Hematopoietic multipotent progenitor cell treated with erythropoietin and hydrocortisone succinate and interleukin-3 and kit ligand, for 8 days (in vitro differentiated cells): ENCODE results near the gene BNIPL.

Experiments
- DNase-seq: peaks from one replicate; pipeline ENCODE4 v3.0.0-alpha.2; 2015

The BNIPL gene

DNA sequence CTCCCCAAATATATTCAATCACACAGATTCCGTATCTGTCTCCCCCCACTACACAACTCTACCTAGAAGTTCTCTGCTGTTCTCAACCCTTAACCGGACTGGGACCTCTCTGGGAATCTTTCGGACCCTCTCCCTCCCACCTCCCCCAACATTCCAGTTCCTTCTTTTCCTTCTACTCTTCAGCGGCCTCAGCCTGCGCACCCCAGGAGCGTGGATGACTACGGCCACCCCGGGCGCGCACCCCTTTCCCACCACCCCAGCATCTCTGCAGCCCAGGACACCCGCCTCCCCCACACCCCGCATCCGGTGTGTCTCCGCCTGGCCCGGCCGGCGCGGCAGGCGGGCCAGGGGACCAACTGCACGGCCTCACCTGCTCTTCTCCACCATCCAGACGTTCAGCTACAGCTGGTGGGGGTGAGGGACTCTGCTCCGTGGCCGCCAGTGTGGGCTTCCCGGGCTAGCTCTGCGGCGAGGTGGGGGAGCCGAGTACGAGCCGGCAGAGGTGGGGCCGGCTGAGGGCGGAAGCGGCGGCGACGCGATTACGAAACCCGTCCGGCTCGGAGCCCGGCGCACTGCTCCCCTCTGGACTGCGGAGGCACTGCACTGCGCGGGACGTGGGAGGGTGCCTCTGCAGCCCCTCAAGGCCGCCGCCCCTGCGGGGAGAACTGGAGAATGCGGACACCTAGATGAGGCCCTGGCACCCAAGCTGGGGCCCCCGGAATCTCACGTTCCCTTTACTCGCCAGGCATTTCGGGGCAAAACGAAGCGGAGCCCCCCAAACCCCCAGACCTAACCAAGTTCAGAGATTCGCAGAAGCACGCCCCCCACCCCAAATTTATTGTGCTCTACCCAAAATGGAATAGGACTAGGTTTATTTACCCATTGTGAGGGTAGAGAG is 23.0 kb downstream of the BNIPL start, which contains the start of gene CDC42SE1:
Gene CDC42SE1 (minus strand): TSS at position 514 of the 898 bp plus-strand sequence. CDS start 3,892 bp downstream, outside the sequence.
- peak; percentile 85 for DNase-seq

GRCh38 chr1:151060007-151060656 is 23.7 kb downstream of the BNIPL start, which contains the start of gene MLLT11:
TSS of gene MLLT11 (plus strand) at chr1:151060397. CDS start at chr1:151067225, 6,828 bp downstream.
- peak; percentile 59 for DNase-seq

DNA sequence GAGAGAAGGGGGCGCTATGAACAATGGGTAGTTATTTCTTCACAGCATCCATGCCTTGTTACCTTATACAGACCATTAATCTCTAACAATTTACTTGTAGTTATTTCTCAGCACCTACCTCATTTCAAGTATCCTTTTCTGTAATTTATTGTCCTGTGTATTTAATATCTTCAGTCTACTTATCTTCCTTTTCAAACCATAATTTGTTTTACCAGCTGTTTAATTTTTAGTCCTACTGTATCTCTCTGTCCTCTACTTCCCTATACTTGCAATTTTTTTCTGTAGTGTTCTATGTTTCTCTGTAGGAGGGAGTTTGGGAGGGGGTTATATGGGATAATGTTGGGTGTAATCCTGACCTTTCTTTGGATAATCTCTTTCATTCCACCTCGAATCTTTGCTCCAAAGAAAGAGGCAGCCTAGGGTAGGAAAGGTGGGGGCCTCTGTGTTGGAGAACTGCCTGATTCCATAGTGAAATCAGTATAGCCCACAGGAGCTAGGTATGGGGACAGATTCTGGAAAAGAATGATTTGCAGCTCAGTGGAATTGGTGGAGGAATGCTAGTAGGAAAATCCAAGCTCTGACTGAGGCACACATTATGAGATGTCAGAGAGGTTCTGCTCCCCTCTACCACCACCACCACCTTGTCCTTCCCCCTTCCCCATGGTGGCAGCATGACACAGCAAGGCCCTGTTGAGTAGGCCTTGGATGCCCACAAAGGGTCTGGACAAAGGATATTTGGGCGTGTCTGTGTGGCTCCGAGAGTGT is 24.5 kb downstream of the BNIPL start:
- no peak for DNase-seq

DNA sequence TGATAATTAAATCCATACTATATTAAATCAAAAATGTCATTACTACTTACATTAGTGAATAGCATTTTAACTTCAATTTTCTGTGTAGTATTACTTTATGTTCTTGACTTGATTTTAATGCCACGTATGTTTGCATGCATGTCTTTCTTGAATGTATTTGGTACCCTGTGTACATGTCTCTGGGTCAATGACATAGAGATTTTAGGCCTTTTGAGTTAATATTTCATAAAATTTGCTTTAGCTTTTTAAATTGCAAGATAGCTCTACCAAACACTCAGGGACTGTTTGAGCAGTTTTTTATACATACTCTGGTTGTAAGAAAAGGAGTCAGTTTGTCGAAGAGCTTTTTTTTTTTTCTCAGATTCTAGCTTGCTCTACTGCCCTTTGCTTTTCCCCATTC is 25.3 kb downstream of the BNIPL start:
- no peak for DNase-seq

DNA sequence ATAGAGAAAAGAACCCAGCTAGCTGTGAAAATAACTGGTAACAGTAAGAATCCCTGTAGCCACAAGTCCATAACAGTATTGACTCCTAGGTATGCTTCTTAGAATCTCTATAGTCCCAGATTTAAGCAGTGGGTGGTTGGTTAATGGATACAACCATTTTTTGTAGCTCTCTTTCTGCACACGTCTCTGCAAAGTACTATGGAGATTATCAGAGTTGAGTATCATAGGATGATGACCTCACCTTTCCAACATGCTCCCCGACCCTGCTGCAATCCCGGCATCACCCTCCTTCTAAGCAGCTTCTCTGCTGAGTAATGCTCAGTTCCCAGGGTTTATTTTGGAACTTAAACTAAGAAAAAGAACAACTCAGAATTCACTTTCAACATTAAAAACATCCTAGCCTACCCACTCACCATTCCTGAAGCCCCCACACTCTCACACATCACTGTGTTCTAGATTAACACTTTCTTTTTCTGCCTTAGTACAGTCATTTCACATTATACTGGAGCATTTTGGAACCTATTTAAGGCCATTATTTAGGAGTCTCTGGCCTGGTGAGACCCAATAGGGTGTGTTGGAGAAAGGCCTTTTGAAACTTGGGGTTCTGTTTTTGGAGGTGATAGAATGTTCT is 26.5 kb downstream of the BNIPL start:
- no peak for DNase-seq

DNA sequence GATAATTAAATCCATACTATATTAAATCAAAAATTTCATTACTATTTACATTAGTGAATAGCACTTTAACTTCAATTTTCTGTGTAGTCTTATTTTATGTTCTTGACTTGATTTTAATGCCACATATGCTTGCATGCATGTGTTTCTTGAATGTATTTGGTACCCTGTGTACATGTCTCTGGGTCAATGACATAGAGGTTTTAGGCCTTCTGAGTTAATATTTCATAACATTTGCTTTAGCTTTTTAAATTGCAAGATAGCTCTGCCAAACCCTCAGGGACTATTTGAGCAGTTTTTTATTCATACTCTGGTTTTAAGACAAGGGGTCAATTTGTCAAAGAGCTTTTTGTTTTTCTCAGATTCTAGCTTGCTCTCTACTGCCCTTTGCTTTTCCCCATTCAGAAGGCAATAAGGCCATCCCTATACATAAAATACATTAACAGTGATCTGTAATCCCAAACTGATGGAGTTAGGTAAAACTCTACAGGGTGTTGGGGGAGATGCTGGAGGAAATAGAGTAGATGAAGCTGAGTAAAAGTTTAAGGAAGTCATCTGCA is 28.8 kb downstream of the BNIPL start:
- DNase-seq, result no peak

DNA sequence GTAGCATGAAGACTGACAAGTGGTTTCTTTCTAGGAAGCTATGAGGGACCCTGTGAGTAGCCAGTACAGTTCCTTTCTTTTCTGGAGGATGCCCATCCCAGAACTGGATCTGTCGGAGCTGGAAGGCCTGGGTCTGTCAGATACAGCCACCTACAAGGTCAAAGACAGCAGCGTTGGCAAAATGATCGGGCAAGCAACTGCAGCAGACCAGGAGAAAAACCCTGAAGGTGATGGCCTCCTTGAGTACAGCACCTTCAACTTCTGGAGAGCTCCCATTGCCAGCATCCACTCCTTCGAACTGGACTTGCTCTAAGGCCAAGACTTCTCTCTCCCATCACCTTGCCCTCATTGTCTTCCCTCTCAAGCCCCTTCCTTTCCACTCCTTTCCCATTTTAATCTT is 30.8 kb downstream of the BNIPL start:
- no peak for DNase-seq

GRCh38 chr1:151069103-151069486 is 32.7 kb downstream of the BNIPL start:
- no peak for DNase-seq

DNA sequence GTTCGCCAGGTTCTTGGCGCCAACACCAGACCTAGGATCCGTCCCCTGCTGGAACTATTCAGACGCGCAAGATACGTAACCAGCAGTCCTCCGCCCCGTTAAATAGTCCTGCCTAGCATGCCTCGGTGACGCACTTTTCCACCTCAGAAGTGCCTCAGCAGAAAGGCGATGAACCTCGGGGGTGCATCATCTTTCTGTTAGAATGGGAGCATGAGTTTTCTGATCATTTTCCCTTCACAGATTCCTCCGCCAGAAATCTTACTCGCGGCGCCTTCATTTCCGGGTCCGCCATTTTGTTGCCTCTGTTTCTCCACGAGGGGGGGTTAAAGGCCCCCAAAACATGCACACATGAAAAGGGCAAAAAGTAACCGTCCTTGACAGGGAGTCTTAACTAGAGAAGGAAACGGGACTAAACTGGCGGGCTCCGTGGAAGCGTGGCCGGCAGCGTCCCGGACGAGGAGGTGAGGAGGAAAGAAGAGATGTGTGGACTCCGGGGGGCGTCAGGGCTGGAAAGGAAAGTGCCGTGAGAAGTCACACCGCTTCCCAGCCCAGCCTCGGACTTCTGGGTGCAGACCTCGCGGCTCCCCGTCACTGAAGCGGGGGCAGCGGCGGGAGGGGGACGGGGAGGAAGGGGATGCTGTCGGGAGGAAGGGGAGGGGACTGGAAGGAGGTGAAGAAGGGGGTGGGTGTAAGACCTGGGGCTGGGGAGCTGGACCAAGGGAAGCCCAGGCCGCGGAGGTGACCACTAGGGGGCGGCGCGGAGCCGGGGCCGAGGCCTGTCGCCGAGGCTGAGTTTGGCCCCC is 34.3 kb downstream of the BNIPL start, which contains the start of gene GABPB2:
Gene GABPB2 (plus strand): TSS at position 288 of the 803 bp plus-strand sequence. CDS start 17,429 bp downstream, outside the sequence.
- peak; percentile 94 for DNase-seq

- no peak for DNase-seq
These were observed 35.8 kb downstream of the BNIPL start for GRCh38 chr1:151072224-151072623.

- DNase-seq, result no peak
These were observed 49.7 kb downstream of the BNIPL start for GRCh38 chr1:151085953-151086559.
